SK-N-SH treated with all-trans-retinoic acid at 6 μM for 48 hours (cell line): Measurements from ENCODE around the gene ST6GALNAC6.

Experiments used
- ATAC-seq: fragments of 200-7000 bp; cut with Tn5 transposase; 3 replicates; pipeline ENCODE4 v1.9.1; 2020; ENCODE audit warnings: mild to moderate bottlenecking, moderate library complexity
- ARNTL ChIP-seq: fragments of 450-650 bp; formaldehyde crosslinking; IDR thresholded peaks from 2 replicates; pipeline ENCODE4 v1.5.0; 2020; ENCODE audit warnings: low read depth, mild to moderate bottlenecking, moderate library complexity, borderline replicate concordance
- BACH2 ChIP-seq: fragments of 250-450 bp; sonication (Bioruptor Pico); IDR thresholded peaks from 2 replicates; pipeline ENCODE4 v1.9.0; 2021; ENCODE audit warnings: mild to moderate bottlenecking, borderline replicate concordance
- CSDC2 ChIP-seq: fragments of 250-450 bp; sonication (Bioruptor Pico); IDR thresholded peaks from 2 replicates; pipeline ENCODE4 v1.5.0; 2020; ENCODE audit warnings: mild to moderate bottlenecking, moderate library complexity
- ESRRG ChIP-seq: fragments of 250-450 bp; sonication (Bioruptor Pico); IDR thresholded peaks from 2 replicates; pipeline ENCODE4 v1.6.1; 2021; ENCODE audit warnings: mild to moderate bottlenecking
- ISL1 ChIP-seq: fragments of 250-450 bp; sonication (Bioruptor Pico); IDR thresholded peaks from 2 replicates; pipeline ENCODE4 v2.1.2; 2022; ENCODE audit warnings: mild to moderate bottlenecking, moderate library complexity
- OSR1 ChIP-seq: fragments of 250-450 bp; sonication (Bioruptor Pico); IDR thresholded peaks from 2 replicates; pipeline ENCODE4 v1.8.0; 2022; ENCODE audit warnings: moderate library complexity, mild to moderate bottlenecking, inconsistent platforms
- PPARA ChIP-seq: fragments of 250-450 bp; sonication (Bioruptor Pico); IDR thresholded peaks from 2 replicates; pipeline ENCODE4 v1.5.0; 2020; ENCODE audit warnings: mild to moderate bottlenecking, borderline replicate concordance
- RARB ChIP-seq: fragments of 250-450 bp; sonication (Bioruptor Pico); IDR thresholded peaks from 2 replicates; pipeline ENCODE4 v1.8.0; 2021; ENCODE audit warnings: mild to moderate bottlenecking, moderate library complexity
- TCF4 ChIP-seq: fragments of 250-450 bp; sonication (Bioruptor Pico); IDR thresholded peaks from 2 replicates; pipeline ENCODE4 v1.8.0; 2021; ENCODE audit warnings: mild to moderate bottlenecking, moderate library complexity, borderline replicate concordance
- ZFP3 ChIP-seq: fragments of 250-450 bp; sonication (Bioruptor Pico); IDR thresholded peaks from 2 replicates; pipeline ENCODE4 v1.5.0; 2020; ENCODE audit warnings: mild to moderate bottlenecking, moderate library complexity
- ZNF565 ChIP-seq: fragments of 450-650 bp; formaldehyde crosslinking; conservative IDR thresholded peaks from 2 replicates; pipeline ENCODE4 v1.5.0; 2020; ENCODE audit warnings: low read depth, mild to moderate bottlenecking, moderate library complexity
- ZNF70 ChIP-seq: fragments of 450-650 bp; formaldehyde crosslinking; IDR thresholded peaks from 2 replicates; pipeline ENCODE4 v1.5.0; 2020; ENCODE audit warnings: mild to moderate bottlenecking, moderate library complexity
- ZNF8 ChIP-seq: fragments of 450-650 bp; formaldehyde crosslinking; IDR thresholded peaks from 2 replicates; pipeline ENCODE4 v1.5.0; 2020; ENCODE audit warnings: mild to moderate bottlenecking, moderate library complexity
- TF ChIP-seq, protein P1 (sequence below): fragments of 250-450 bp; sonication (Bioruptor Pico); IDR thresholded peaks from 2 replicates; pipeline ENCODE4 v1.5.1; 2020; ENCODE audit warnings: low read depth, mild to moderate bottlenecking, moderate library complexity
- TF ChIP-seq, protein P2 (sequence below): fragments of 250-450 bp; sonication (Bioruptor Pico); IDR thresholded peaks from 2 replicates; pipeline ENCODE4 v1.5.0; 2020; ENCODE audit warnings: mild to moderate bottlenecking, moderate library complexity
- TF ChIP-seq, protein P3 (sequence below): fragments of 250-450 bp; sonication (Bioruptor Pico); IDR thresholded peaks from 2 replicates; pipeline ENCODE4 v1.5.1; 2021; ENCODE audit warnings: mild to moderate bottlenecking, moderate library complexity
- TF ChIP-seq, protein P4 (sequence below): fragments of 250-450 bp; sonication (Bioruptor Pico); IDR thresholded peaks from 2 replicates; pipeline ENCODE4 v1.8.0; 2021; ENCODE audit warnings: low read depth, mild to moderate bottlenecking, moderate library complexity, borderline replicate concordance
- TF ChIP-seq, protein P5 (sequence below): fragments of 250-450 bp; sonication (Bioruptor Pico); IDR thresholded peaks from 2 replicates; pipeline ENCODE4 v1.8.0; 2020; ENCODE audit warnings: mild to moderate bottlenecking, moderate library complexity, borderline replicate concordance

ST6GALNAC6 gene

DNA sequence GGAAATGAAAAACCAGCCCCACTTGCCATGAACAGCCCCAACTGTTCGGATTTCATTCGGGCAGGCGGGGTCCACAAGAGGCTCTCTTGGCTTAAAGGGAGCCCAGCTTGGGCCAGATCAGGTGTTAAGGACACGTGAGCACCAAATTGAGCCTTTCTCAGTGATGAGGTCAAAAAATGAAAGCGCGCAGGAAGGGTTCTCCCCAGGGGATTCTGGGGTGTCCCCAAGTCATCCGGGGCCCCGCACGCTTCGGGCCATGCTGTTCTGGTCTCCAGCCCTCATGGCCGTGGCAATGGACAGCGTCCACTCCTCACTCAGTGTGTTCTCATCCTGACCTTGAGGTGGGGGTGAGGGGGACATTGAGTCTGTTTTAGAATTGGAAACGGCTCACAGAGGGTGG, 32.9 kb downstream of the ST6GALNAC6 start:
- TF ChIP-seq ZNF70 (CRISPR knock-in tag) = no peak
- TF ChIP-seq, protein P1, sequence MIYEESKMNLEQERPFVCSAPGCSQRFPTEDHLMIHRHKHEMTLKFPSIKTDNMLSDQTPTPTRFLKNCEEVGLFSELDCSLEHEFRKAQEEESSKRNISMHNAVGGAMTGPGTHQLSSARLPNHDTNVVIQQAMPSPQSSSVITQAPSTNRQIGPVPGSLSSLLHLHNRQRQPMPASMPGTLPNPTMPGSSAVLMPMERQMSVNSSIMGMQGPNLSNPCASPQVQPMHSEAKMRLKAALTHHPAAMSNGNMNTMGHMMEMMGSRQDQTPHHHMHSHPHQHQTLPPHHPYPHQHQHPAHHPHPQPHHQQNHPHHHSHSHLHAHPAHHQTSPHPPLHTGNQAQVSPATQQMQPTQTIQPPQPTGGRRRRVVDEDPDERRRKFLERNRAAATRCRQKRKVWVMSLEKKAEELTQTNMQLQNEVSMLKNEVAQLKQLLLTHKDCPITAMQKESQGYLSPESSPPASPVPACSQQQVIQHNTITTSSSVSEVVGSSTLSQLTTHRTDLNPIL (CRISPR knock-in tag) = no peak
- no peak for TF ChIP-seq OSR1 (CRISPR knock-in tag)
- TF ChIP-seq, protein P2, sequence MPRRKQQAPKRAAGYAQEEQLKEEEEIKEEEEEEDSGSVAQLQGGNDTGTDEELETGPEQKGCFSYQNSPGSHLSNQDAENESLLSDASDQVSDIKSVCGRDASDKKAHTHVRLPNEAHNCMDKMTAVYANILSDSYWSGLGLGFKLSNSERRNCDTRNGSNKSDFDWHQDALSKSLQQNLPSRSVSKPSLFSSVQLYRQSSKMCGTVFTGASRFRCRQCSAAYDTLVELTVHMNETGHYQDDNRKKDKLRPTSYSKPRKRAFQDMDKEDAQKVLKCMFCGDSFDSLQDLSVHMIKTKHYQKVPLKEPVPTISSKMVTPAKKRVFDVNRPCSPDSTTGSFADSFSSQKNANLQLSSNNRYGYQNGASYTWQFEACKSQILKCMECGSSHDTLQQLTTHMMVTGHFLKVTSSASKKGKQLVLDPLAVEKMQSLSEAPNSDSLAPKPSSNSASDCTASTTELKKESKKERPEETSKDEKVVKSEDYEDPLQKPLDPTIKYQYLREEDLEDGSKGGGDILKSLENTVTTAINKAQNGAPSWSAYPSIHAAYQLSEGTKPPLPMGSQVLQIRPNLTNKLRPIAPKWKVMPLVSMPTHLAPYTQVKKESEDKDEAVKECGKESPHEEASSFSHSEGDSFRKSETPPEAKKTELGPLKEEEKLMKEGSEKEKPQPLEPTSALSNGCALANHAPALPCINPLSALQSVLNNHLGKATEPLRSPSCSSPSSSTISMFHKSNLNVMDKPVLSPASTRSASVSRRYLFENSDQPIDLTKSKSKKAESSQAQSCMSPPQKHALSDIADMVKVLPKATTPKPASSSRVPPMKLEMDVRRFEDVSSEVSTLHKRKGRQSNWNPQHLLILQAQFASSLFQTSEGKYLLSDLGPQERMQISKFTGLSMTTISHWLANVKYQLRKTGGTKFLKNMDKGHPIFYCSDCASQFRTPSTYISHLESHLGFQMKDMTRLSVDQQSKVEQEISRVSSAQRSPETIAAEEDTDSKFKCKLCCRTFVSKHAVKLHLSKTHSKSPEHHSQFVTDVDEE (CRISPR knock-in tag) = no peak
- TF ChIP-seq ZNF565 (CRISPR knock-in tag) = no peak
- TF ChIP-seq, protein P3, sequence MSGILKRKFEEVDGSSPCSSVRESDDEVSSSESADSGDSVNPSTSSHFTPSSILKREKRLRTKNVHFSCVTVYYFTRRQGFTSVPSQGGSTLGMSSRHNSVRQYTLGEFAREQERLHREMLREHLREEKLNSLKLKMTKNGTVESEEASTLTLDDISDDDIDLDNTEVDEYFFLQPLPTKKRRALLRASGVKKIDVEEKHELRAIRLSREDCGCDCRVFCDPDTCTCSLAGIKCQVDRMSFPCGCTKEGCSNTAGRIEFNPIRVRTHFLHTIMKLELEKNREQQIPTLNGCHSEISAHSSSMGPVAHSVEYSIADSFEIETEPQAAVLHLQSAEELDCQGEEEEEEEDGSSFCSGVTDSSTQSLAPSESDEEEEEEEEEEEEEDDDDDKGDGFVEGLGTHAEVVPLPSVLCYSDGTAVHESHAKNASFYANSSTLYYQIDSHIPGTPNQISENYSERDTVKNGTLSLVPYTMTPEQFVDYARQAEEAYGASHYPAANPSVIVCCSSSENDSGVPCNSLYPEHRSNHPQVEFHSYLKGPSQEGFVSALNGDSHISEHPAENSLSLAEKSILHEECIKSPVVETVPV (CRISPR knock-in tag) = no peak
- TF ChIP-seq BACH2 (CRISPR knock-in tag) = no peak
- TF ChIP-seq ARNTL = no peak
- no peak for TF ChIP-seq ESRRG
- TF ChIP-seq, protein P4, sequence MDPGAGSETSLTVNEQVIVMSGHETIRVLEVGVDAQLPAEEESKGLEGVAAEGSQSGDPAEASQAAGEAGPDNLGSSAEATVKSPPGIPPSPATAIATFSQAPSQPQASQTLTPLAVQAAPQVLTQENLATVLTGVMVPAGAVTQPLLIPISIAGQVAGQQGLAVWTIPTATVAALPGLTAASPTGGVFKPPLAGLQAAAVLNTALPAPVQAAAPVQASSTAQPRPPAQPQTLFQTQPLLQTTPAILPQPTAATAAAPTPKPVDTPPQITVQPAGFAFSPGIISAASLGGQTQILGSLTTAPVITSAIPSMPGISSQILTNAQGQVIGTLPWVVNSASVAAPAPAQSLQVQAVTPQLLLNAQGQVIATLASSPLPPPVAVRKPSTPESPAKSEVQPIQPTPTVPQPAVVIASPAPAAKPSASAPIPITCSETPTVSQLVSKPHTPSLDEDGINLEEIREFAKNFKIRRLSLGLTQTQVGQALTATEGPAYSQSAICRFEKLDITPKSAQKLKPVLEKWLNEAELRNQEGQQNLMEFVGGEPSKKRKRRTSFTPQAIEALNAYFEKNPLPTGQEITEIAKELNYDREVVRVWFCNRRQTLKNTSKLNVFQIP = no peak
- no peak for TF ChIP-seq CSDC2 (CRISPR knock-in tag)
- TF ChIP-seq ISL1 = no peak
- no peak for TF ChIP-seq RARB (CRISPR knock-in tag)
- TF ChIP-seq PPARA (CRISPR knock-in tag) = no peak
- no peak for TF ChIP-seq ZNF8 (CRISPR knock-in tag)
- ATAC-seq = no peak

DNA sequence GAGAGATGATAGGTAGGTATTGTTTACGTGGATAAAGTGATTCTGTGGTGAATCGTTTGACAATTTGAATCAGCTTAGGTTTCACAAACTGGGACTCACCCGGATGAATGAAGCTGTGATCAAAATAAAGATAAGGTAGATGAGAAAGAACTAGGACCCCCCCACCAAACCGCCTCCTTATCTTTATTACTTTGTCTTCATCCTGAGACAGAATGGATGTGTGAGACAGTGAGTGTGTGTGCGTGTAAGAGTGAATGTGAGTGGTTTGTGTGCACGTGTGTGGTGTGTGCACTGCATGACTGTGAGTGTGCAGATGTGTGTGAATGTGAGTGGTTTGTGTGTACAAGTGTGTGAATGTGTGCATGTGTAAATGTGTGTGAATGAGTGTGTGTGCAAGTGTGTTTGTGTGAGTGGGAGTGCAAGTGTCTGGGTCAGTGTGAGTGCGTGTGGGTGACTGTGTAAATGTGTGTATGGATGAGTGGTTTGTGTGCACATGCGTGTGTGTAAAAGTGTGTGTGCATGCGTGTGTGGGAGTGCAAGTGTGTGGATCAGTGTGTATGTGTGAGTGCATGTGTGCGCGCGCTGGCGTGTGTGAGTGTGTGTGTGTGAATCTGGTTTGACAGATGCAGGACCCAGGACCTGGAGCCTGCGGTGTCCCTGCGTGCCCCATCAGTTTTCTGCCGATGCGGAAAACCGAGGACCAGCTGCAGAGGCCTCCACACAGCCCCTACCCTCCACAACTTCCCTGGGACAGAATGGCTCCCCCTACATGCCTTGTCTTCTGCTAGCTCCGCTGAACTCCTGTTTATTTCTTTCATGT, 33.5 kb downstream of the ST6GALNAC6 start:
- TF ChIP-seq ZNF70 (CRISPR knock-in tag) (no peak), TCF4 (CRISPR knock-in tag) (no peak), ISL1 (no peak), ESRRG (no peak)
- no peak for ATAC-seq

DNA sequence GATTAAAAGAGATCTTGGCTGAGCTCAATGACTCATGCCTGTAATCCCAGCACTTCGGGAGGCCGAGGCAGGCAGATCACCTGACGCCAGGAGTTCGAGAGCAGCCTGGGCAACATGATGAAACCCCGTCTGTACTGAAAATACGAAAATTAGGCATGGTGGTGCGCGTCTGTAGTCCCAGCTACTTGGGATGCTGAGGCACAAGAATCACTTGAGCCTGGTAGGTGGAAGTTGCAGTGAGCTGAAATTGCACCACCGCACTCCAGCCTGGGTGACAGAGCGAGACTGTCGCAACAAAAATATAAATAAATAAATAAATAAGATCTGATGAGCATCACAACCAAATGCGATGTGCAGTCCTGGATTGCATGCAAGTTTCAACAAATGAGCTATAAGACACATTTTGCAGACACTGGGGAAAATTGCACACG, 36.2 kb downstream of the ST6GALNAC6 start:
- TF ChIP-seq, protein P1 (CRISPR knock-in tag) = no peak
- TF ChIP-seq, protein P2 (CRISPR knock-in tag) = no peak
- TF ChIP-seq, protein P4 = no peak
- TF ChIP-seq ZFP3 (CRISPR knock-in tag) (no peak), ZNF8 (CRISPR knock-in tag) (no peak), TCF4 (CRISPR knock-in tag) (no peak), RARB (CRISPR knock-in tag) (no peak)
- TF ChIP-seq, protein P5, sequence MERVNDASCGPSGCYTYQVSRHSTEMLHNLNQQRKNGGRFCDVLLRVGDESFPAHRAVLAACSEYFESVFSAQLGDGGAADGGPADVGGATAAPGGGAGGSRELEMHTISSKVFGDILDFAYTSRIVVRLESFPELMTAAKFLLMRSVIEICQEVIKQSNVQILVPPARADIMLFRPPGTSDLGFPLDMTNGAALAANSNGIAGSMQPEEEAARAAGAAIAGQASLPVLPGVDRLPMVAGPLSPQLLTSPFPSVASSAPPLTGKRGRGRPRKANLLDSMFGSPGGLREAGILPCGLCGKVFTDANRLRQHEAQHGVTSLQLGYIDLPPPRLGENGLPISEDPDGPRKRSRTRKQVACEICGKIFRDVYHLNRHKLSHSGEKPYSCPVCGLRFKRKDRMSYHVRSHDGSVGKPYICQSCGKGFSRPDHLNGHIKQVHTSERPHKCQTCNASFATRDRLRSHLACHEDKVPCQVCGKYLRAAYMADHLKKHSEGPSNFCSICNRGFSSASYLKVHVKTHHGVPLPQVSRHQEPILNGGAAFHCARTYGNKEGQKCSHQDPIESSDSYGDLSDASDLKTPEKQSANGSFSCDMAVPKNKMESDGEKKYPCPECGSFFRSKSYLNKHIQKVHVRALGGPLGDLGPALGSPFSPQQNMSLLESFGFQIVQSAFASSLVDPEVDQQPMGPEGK = no peak
- TF ChIP-seq, protein P3 (CRISPR knock-in tag) = no peak
- no peak for ATAC-seq
